HG02884 (cell line): ENCODE measurements around the gene C16orf74.

Experiments
- ATAC-seq: cut with Tn5 transposase; IDR thresholded peaks from one replicate; pipeline ENCODE4 v1.9.1; 2021; ENCODE audit warnings: mild to moderate bottlenecking, moderate library complexity; ENCODE audit not compliant: unreplicated experiment

C16orf74 gene

GRCh38 chr16:85659805-85660511, 90.9 kb downstream of the C16orf74 start:
- ATAC-seq, result no peak

GRCh38 chr16:85659336-85659735, 91.6 kb downstream of the C16orf74 start:
- no peak for ATAC-seq

- no peak for ATAC-seq
Measured at GRCh38 chr16:85658504-85659326, 92.2 kb downstream of the C16orf74 start.

- ATAC-seq, result no peak
Measured at GRCh38 chr16:85657996-85658395, 92.9 kb downstream of the C16orf74 start.
